DMS79 (cell line): ENCODE measurements around the gene ELOA.

Experiments
- DNase-seq: peaks from one replicate; lab custom pipeline; 2025; lab: John Stamatoyannopoulos, UW

Gene ELOA, protein sequence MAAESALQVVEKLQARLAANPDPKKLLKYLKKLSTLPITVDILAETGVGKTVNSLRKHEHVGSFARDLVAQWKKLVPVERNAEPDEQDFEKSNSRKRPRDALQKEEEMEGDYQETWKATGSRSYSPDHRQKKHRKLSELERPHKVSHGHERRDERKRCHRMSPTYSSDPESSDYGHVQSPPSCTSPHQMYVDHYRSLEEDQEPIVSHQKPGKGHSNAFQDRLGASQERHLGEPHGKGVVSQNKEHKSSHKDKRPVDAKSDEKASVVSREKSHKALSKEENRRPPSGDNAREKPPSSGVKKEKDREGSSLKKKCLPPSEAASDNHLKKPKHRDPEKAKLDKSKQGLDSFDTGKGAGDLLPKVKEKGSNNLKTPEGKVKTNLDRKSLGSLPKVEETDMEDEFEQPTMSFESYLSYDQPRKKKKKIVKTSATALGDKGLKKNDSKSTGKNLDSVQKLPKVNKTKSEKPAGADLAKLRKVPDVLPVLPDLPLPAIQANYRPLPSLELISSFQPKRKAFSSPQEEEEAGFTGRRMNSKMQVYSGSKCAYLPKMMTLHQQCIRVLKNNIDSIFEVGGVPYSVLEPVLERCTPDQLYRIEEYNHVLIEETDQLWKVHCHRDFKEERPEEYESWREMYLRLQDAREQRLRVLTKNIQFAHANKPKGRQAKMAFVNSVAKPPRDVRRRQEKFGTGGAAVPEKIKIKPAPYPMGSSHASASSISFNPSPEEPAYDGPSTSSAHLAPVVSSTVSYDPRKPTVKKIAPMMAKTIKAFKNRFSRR

DNA sequence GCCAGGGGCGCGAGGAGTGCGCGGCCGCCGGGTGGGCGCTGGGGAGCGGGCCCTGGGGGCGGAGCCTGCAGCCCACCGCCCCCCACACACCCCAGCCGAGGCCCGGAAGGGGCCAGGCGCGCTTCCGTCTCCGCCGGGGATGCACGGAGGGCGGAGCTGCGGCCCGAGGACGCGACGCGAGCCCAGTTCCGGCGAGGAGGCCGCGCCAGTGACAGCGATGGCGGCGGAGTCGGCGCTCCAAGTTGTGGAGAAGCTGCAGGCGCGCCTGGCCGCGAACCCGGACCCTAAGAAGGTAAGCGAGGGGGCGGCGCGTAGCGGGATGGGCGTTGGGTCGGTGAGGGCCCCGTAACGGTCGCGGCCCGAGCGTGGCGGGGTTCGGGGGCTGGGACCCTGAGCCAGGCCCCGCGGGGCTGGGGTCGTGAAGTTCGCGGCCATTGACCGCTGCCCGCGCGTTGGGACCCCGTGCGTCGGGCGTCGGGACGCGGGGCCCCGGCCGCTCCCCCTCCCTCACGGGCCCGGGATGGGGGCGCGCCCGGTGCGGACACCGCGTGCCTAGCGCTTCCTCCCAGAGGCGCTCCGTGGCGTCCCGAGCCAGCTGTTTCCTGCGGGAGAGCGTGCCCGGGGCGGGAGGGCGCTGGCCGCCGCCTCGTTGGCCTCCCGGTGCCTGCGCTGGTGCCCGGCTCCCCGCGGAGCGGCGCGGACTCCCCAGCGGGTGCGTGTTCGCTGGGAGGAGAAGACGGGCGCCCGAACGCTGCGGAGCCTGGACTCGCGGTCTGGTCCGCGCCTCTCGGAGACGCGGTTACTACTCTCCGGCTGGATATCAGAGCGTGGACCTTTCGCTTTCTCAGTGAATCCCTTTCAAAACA lies at the start of gene ELOA:
ELOA (plus strand) TSS at position 185 of the 866 bp plus-strand sequence; CDS start at position 218, 33 bp downstream.
- peak; percentile 56 for DNase-seq

DNA sequence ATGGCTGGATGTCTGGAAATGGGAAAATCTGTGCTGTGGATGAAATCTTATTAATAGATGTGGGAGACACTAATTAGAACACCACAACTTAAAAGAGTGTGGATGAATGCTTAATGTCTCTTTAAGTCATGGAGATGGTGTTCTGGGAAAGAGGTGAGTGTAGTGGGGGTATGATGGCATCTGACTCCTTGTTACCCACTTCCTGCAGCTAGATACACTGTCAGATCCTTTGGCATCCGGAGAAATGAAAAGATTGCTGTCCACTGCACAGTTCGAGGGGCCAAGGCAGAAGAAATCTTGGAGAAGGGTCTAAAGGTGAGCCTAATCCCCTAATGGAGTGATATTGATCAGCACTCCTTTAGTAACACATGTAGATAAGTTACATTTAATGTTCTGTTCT lies 49.7 kb upstream of the ELOA start:
- no peak for DNase-seq

GRCh38 chr1:23694371-23694770 lies 48.9 kb upstream of the ELOA start:
- no peak for DNase-seq

DNA sequence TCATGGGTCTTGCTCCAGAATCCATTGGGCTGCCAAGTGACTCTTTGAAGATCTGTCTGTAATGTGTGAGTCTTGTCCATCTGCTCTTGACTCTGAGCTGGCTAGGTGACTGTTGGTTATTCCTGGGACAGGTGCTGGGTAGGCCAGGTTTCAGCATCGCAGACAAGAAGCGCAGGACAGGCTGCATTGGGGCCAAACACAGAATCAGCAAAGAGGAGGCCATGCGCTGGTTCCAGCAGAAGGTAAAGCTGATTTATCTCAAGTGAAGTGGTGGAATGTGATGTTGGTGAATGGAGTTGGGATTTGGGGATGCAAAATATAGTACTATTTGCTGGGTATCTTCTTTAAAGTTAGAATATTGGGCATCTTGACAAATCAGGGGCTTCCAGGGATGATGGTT lies 47.6 kb upstream of the ELOA start:
- no peak for DNase-seq

- no peak for DNase-seq
Measured at GRCh38 chr1:23696335-23696989, 46.8 kb upstream of the ELOA start.

DNA sequence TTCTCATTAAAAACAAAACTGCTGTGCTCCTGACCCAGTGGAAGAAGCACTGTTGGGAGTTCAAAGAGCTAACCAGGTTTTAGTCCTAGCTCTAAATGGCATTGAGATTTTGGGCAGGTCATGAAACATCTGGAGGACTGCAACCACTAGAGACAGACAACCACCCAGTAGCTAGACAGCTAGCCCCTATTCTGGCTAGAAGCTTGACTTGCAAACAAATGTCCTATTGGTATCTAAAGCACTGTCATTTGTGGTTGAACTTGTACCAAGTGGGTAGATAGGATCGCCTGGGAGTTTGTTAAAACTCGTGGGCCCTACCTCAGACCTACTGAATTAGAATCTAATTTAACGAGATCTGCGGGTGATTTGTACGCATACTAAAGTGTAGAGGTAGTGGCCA lies 44.8 kb upstream of the ELOA start:
- DNase-seq, result no peak

GRCh38 chr1:23699280-23700179 lies 43.7 kb upstream of the ELOA start:
- no peak for DNase-seq

- no peak for DNase-seq
Measured at GRCh38 chr1:23701310-23701709, 42.0 kb upstream of the ELOA start.

DNA sequence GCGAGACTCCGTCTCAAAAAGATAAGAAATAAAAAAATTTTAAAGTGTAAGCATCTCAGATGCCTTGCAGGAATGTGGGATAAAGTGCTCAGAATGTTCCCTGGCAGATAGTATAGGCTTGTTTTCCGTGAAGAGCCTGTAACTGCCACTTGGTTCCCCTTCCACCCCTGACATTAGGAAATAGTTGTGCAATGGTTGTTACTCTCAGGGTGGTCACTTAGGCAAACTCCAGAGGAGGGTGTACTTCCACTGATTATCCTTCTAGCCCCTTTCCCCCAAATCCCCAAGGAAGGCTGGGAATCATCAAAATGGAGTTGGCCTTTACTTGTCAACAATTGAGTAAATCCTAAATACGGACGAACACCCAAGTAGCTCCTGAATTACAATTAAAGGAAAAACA lies 41.3 kb upstream of the ELOA start:
- DNase-seq, result no peak

- DNase-seq, result no peak
Measured at GRCh38 chr1:23704834-23705495, 38.3 kb upstream of the ELOA start.

DNA sequence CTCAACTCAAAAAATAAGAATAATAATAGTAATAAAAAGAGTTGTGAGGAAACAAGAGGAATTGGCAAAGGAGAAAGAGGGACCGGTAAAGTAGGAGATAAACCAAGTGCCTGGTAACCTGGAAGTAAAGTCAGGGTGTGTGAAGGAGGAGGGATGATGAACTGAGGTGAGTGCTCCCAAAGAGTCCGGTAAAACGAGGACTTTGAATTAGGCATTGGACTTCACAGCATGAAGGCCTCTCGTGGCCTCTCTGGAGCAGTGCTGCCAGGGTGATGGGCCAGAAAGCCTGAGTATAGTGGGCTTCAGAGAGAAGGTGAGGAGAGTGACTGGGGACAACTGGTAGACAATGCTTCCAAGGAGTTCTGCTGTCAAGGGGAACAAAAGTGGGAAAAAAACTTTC lies 34.0 kb upstream of the ELOA start:
- no peak for DNase-seq

GRCh38 chr1:23718482-23718881 lies 24.8 kb upstream of the ELOA start:
- no peak for DNase-seq

GRCh38 chr1:23719162-23719820 lies 24.0 kb upstream of the ELOA start:
- no peak for DNase-seq

- no peak for DNase-seq
Measured at GRCh38 chr1:23720256-23720995, 22.8 kb upstream of the ELOA start.

DNA sequence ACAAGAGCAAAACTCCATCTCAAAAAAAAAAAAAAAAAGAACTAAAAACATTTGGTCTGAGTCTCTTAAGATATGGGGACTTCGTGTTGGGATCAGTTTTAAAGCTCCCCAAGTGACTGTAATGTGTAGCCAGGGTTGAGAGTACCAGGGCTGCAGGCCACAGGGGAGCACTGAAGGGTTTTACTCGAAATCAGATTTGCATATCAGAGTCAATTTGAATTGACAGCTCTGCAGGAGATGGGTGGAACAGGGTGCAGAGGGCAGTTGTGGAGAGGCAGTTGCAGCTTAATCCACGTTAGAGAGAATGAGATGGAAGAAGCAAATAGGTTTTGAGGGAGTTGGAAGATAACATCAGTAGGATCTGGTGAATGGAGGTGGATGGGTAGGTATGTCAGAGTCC lies 20.6 kb upstream of the ELOA start:
- DNase-seq, result no peak

GRCh38 chr1:23726686-23727085 lies 16.6 kb upstream of the ELOA start:
- no peak for DNase-seq

DNA sequence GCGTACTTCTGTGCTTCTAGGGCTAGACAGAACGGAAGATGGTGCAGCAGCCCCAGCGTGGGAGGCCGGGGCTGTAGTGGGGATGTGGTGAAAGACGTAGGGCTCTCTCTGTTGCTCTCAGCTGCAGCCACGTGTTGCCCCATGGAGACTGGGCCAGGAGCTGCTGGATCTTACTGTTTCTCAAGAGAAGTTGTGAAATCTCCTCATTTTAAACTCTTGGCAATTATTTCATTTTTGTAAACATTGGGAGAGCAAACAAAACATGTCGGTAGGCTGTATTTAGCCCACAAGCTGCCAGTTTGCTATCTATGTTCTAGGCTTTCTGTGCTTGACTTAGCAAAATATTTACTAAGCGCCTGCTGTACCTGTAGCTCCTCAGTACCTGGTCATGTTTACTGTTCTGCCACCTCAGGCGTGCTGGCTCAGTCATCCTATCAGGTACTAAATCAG lies 15.9 kb upstream of the ELOA start:
- no peak for DNase-seq

DNA sequence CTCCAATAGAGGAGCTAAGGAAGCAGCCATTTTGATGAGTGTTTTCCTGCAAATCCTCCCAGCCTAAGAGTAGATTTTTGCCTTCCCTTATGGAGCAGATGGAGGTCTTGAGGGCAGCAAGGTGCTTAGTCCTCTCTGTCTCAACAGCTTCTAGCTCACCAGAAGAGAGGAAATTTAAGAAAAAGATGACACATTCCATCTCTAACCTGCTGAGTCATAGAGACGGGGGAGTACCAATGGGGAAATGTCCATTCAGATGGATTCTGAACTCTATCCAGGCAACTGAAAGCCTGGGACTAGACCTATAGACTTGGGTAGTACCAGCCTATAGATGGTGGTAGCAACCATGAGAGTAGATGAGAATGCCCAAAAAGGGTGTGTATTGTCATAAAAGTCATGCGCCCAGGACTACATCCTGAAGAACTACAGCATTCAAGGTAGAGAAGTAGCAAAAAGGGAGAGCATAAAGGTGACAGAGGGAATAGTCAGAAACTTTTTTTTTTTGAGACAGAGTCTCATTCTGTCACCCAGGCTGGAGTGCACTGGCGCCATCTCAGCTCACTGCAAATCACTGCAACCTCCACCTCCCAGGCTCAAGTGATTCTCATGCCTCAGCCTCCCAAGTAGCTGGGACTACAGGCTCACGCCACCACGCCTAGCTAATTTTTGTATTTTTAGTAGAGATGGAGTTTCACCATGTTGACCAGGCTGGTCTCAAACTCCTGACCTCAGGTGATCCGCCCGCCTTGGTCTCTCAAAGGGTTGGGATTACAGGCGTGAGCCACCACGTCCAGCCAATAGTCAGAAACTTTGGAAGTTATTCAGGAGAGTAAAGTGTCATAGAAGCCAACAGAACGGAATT lies 10.7 kb upstream of the ELOA start:
- no peak for DNase-seq
